Measurements from ENCODE around the gene KDM7A. TPM values are rescaled to one million over a fixed set of nuclear protein-coding genes. Genes with fewer than 3 reads are reported as not detected.

Gene KDM7A
- total RNA-seq, 1 donor from 2014 or later: 14.8 TPM

DNA sequence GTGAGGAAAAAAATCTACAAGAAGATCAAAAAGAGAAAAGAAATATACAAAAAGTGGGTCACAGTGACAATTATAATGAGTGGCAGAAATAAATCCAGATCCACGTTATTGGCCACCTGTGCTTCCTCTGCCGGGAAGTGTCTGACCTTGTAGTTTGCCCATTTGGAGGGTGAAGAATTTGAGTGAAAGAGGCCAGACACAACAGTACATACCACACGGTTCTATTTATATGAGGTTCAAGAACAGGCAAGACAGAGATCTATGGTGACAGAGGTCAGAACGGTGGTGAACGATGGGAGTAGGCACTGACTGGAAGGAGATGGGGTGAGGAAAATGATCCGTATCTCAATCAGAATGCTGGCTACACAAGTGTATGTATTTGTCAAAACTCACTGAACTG, 131.1 kb downstream of the KDM7A start:
- Mint-ChIP-seq H3K4me3 (ENCODE audit: unreplicated experiment) (no peak overlapping the region), H3K36me3 (ENCODE audit: low read depth, unreplicated experiment) (peaks cover 11% of the 10 kb centered on the region), H3K27me3 (ENCODE audit: unreplicated experiment) (no peaks in the 10 kb centered on the region), H3K4me1 (ENCODE audit: unreplicated experiment) (peaks cover 32% of the 10 kb centered on the region), H3K27ac (ENCODE audit: unreplicated experiment) (no peak overlapping the region), H3K9me3 (ENCODE audit: unreplicated experiment) (peaks cover 5% of the 10 kb centered on the region)
- DNase-seq (ENCODE audit: low spot score): no peak
- TF ChIP-seq, protein P1, sequence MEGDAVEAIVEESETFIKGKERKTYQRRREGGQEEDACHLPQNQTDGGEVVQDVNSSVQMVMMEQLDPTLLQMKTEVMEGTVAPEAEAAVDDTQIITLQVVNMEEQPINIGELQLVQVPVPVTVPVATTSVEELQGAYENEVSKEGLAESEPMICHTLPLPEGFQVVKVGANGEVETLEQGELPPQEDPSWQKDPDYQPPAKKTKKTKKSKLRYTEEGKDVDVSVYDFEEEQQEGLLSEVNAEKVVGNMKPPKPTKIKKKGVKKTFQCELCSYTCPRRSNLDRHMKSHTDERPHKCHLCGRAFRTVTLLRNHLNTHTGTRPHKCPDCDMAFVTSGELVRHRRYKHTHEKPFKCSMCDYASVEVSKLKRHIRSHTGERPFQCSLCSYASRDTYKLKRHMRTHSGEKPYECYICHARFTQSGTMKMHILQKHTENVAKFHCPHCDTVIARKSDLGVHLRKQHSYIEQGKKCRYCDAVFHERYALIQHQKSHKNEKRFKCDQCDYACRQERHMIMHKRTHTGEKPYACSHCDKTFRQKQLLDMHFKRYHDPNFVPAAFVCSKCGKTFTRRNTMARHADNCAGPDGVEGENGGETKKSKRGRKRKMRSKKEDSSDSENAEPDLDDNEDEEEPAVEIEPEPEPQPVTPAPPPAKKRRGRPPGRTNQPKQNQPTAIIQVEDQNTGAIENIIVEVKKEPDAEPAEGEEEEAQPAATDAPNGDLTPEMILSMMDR (IDR thresholded peaks at IDR 0.05; ENCODE audit: unreplicated experiment): no peak

DNA sequence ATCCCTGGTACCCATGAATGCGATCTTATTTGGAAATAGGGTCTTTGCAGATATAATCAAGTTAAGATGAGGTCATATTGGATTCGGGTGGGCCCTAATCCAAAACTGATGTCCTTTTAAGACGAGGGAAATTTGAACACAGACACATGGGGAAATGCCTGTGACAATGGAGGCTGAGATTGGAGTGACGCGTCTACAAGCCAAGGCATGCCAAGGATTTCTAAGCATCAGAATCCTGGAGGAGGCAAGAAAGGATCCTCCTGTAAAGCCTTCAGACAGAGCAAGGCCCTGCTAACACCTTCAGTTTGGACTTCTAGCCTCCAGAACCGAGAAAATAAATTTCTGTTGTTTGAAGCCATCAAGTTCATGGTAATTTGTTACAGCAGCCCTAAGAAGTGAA, 132.5 kb downstream of the KDM7A start:
- Mint-ChIP-seq H3K9me3 (ENCODE audit: unreplicated experiment) (no peaks in the 10 kb centered on the region), H3K36me3 (ENCODE audit: low read depth, unreplicated experiment) (peaks cover 3% of the 10 kb centered on the region), H3K4me3 (ENCODE audit: unreplicated experiment) (no peak overlapping the region), H3K4me1 (ENCODE audit: unreplicated experiment) (peaks cover 28% of the 10 kb centered on the region), H3K27ac (ENCODE audit: unreplicated experiment) (no peak overlapping the region), H3K27me3 (ENCODE audit: unreplicated experiment) (no peaks in the 10 kb centered on the region)
- TF ChIP-seq, protein P1 (IDR thresholded peaks at IDR 0.05; ENCODE audit: unreplicated experiment): no peak
- DNase-seq (ENCODE audit: low spot score): no peak

DNA sequence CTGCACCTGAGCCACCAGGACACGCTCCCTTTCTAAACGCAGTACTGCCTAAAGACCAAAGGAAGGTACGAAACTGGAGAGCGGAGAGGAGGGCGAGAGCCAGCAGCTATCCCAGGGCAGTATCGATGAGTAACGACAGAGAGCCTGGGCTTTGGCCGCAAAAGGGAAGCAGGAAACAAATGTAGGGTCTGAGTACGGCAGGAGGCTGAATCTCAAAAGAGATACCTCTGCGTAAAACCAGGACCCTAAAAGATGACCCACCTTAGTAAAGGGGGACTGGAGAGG, 134.5 kb downstream of the KDM7A start:
- DNase-seq (ENCODE audit: low spot score): no peak
- no peaks in the 10 kb centered on the region for H3K27me3 Mint-ChIP-seq (ENCODE audit: unreplicated experiment)

DNA sequence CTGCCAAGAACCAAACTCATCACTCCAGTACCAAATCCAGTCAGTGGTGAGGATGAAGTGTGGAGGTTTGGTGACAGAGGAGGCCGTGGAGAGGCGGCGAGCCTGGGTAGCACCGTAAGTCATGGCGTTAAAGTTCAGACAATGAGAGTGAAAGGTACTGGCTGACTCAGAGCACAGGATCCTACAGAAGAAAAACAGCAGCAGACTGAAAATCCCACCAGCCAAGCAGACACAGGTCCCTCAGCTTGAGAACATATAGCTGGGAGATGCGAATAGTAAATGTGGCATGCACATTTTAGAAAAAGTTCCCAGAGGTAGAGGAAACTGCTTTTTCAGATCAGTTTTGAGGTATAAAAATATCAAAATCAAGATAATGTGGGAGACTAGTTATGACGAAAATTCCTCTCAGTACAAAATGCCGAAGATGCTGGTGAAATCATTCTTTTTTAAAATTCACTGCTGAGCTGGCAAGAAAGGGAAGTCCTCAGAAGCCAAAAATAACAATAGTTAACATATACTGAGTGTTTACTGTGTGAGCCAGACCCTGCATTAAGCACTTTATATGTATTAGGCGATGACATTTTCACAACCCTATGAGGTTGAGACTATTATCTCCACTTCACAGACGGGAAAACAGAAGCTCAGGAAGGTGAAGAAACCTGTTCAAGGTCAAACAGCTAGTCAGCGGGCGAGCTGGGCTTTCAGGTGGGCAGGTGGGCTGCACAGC, 135.0 kb downstream of the KDM7A start:
- Mint-ChIP-seq H3K4me3 (ENCODE audit: unreplicated experiment) (no peak overlapping the region), H3K4me1 (ENCODE audit: unreplicated experiment) (peaks cover 36% of the 10 kb centered on the region), H3K27ac (ENCODE audit: unreplicated experiment) (no peak overlapping the region), H3K9me3 (ENCODE audit: unreplicated experiment) (no peaks in the 10 kb centered on the region), H3K27me3 (ENCODE audit: unreplicated experiment) (no peaks in the 10 kb centered on the region), H3K36me3 (ENCODE audit: low read depth, unreplicated experiment) (no peaks in the 10 kb centered on the region)
- TF ChIP-seq, protein P1 (IDR thresholded peaks at IDR 0.05; ENCODE audit: unreplicated experiment): no peak
- no peak for DNase-seq (ENCODE audit: low spot score)

More for the DNA sequence above, 134.5 kb downstream of the KDM7A start:
- H3K36me3 Mint-ChIP-seq (ENCODE audit: low read depth, unreplicated experiment): no peaks in the 10 kb centered on the region
- H3K27ac Mint-ChIP-seq (ENCODE audit: unreplicated experiment): no peak overlapping the region
- TF ChIP-seq, protein P1 (IDR thresholded peaks at IDR 0.05; ENCODE audit: unreplicated experiment): no peak
- H3K9me3 Mint-ChIP-seq (ENCODE audit: unreplicated experiment): no peaks in the 10 kb centered on the region
- no peak overlapping the region for H3K4me3 Mint-ChIP-seq (ENCODE audit: unreplicated experiment)
- H3K4me1 Mint-ChIP-seq (ENCODE audit: unreplicated experiment): peaks cover 36% of the 10 kb centered on the region

DNA sequence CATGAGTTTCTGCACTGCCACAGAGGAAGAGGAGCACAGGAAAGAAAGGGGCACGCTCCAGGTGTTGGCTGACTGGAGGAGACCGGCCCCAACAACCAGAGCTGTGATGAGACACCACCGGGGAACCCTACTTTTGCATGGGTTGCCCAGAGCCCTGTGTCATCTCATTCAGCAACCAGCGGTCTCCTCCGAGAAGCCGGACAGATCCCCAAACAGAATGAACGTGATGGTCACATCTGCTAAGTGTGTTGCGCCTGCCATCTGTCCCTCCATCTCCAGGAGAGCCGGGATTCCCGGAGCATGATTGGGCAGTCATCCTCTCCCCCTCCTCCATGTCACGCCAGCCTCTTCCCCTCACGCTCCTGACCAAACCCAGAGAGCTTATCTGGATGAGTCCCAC, 136.9 kb downstream of the KDM7A start:
- Mint-ChIP-seq H3K27me3 (ENCODE audit: unreplicated experiment) (no peaks in the 10 kb centered on the region), H3K27ac (ENCODE audit: unreplicated experiment) (peak overlapping the region; percentile 94), H3K9me3 (ENCODE audit: unreplicated experiment) (no peaks in the 10 kb centered on the region), H3K4me3 (ENCODE audit: unreplicated experiment) (peak overlapping the region; percentile 56), H3K4me1 (ENCODE audit: unreplicated experiment) (peaks cover 46% of the 10 kb centered on the region), H3K36me3 (ENCODE audit: low read depth, unreplicated experiment) (no peaks in the 10 kb centered on the region)
- TF ChIP-seq, protein P1 (IDR thresholded peaks at IDR 0.05; ENCODE audit: unreplicated experiment): no peak
- DNase-seq (ENCODE audit: low spot score): no peak
